K562 (cell line): Measurements from ENCODE around the gene LSM12. TPM values are rescaled to one million over a fixed set of nuclear protein-coding genes. Genes with fewer than 3 reads are reported as not detected.

Source experiments
- ATF7 ChIP-seq: fragments of 450-650 bp; IDR thresholded peaks from 2 replicates; pipeline ENCODE4 v1.7.1; 2014; ENCODE audit warnings: mild to moderate bottlenecking, moderate library complexity
- DIDO1 ChIP-seq: fragments of 450-650 bp; IDR thresholded peaks from 2 replicates; pipeline ENCODE4 v1.6.1; 2016; ENCODE audit warnings: low read depth, missing biosample characterization, missing genetic modification characterization
- HOXB6 ChIP-seq: fragments of 250-450 bp; sonication (Bioruptor Pico); IDR thresholded peaks from 2 replicates; pipeline ENCODE4 v1.5.1; 2022; ENCODE audit warnings: mild to moderate bottlenecking, borderline replicate concordance
- IRF2 ChIP-seq: sonication (generic); formaldehyde crosslinking; IDR thresholded peaks from 2 replicates; pipeline ENCODE4 v1.8.1; 2022; ENCODE audit warnings: mild to moderate bottlenecking, missing genetic modification reagents
- MED1 ChIP-seq: sonication (generic); formaldehyde crosslinking; IDR thresholded peaks from 2 replicates; pipeline ENCODE4 v1.8.1; 2023; ENCODE audit warnings: missing genetic modification reagents, borderline replicate concordance
- MIER1 ChIP-seq: fragments of 450-650 bp; IDR thresholded peaks from 2 replicates; pipeline ENCODE4 v1.6.1; 2016; ENCODE audit warnings: antibody characterized with exemption, mild to moderate bottlenecking, low read depth
- RAD51 ChIP-seq: fragments of 450-650 bp; IDR thresholded peaks from 2 replicates; pipeline ENCODE4 v1.7.1; 2016; ENCODE audit warnings: low read depth, mild to moderate bottlenecking, borderline replicate concordance
- ZBTB40 ChIP-seq, 2 experiments: fragments of 450-650 bp in 1 of 2; sonication (generic) in 1 of 2; formaldehyde crosslinking in 1 of 2; IDR thresholded peaks; 2 replicates each; pipeline versions ENCODE4 v1.7.1 to v1.9.0; 2016 to 2022; ENCODE audit warnings: inconsistent platforms in 1 of 2, mild to moderate bottlenecking in 1 of 2, missing genetic modification reagents in 1 of 2
- ZNF324 ChIP-seq: fragments of 250-450 bp; sonication (Bioruptor Pico); IDR thresholded peaks from 2 replicates; pipeline ENCODE4 v1.4.0; 2020; ENCODE audit warnings: mild to moderate bottlenecking
- polyA plus RNA-seq, 8 experiments: library from polyadenylated mRNA; depleted of rRNA in 4 of 8; stranded (reverse) in 5 of 8; unstranded in 3 of 8; fragments of >200 nt; fragmentation: Nextera tagmentation in 2 of 8; fragmentation: Illumina TruSeq in 1 of 8; extraction: Ambion mirVana in 2 of 8; extraction: Trizol in 1 of 8; gene quantifications; 2 replicates each; pipeline versions ENCODE4 v1.2.1 to v1.2.3, GENCODE V29; 2011 to 2014; ENCODE audit warnings: inconsistent platforms in 1 of 8, missing spikeins in 1 of 8
- total RNA-seq, 7 experiments: library from RNA; depleted of rRNA in 6 of 7; stranded (reverse); fragments of >200 nt in 6 of 7; fragmentation: Illumina TruSeq in 2 of 7; extraction: Trizol in 2 of 7; gene quantifications; 2 replicates each; pipeline versions ENCODE4 v1.2.1 to v1.2.3, GENCODE V29; 2011 to 2021; ENCODE audit warnings: low replicate concordance in 1 of 7

LSM12 gene
- total and polyA plus RNA-seq, 9 of the 15 experiments (the other 6 are each of a cell fraction or from before 2014, with no cell fraction given), result 53.0 to 258 (median 89.3) TPM

GRCh38 chr17:44077595-44077909 lies 11.1 kb upstream of the LSM12 start (continued):
- TF ChIP-seq ATF7 (no peak), ZNF324 (CRISPR knock-in tag) (no peak), RAD51 (no peak), MED1 (no peak), IRF2 (CRISPR knock-in tag) (no peak), ZBTB40 (IDR thresholded peaks at IDR 0.05) (no peak), ZBTB40 (CRISPR knock-in tag; IDR thresholded peaks at IDR 0.05) (no peak), MIER1 (no peak), DIDO1 (tag) (no peak), HOXB6 (CRISPR knock-in tag) (no peak)
